GM13976 (cell line): ENCODE data around the gene IFITM1.
"Not testable (repeated sequence)": the region's sequence is repeated elsewhere in the genome, so short reads cannot be mapped to it uniquely, and the experiment has no call there.

Experiments
- DNase-seq: peaks from one replicate; pipeline ENCODE4 v3.0.0; 2012; ENCODE audit warnings: low spot score
- CTCF ChIP-seq: IDR thresholded peaks from 2 replicates; pipeline ENCODE4 v1.5.1; 2012; ENCODE audit warnings: borderline replicate concordance, mild to moderate bottlenecking; ENCODE audit not compliant: insufficient read depth; ENCODE audit errors: extremely low read depth, missing control alignments, control extremely low read depth
- in situ Hi-C: fragments of 300-500 bp; cut with MboI; formaldehyde crosslinking; loops from one replicate; pipeline ENCODE4 v1.12.0; 2022; ENCODE audit warnings: low sequenced_read_pairs, mixed read lengths, inconsistent platforms; ENCODE audit not compliant: unreplicated experiment

The IFITM1 gene

GRCh38 chr11:316031-316701, 2.3 kb downstream of the IFITM1 start:
- no peak for DNase-seq
- TF ChIP-seq CTCF = no peak
- in situ Hi-C loops = no loop called here

DNA sequence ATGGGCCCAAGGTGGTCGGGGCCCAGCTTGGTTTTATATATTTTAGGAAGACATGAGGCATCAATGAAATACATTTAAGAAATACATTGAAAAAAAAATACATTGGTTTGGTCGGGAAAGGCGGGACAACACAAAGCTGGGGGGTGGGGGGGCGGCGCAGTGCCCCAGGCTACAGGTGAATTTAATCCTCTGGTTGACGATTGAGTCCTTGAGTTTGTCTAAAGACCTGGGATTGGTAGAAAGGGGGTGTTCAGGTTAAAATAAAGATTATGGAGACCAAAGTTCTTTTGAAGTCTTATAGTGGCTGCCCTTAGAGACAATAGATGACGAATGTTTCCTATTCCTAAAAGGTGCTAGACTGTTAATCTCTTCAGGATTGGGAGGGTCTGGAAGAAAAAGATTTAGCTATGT, 3.1 kb downstream of the IFITM1 start:
- no peak for TF ChIP-seq CTCF
- no peak for DNase-seq
- in situ Hi-C loops = no loop called here

DNA sequence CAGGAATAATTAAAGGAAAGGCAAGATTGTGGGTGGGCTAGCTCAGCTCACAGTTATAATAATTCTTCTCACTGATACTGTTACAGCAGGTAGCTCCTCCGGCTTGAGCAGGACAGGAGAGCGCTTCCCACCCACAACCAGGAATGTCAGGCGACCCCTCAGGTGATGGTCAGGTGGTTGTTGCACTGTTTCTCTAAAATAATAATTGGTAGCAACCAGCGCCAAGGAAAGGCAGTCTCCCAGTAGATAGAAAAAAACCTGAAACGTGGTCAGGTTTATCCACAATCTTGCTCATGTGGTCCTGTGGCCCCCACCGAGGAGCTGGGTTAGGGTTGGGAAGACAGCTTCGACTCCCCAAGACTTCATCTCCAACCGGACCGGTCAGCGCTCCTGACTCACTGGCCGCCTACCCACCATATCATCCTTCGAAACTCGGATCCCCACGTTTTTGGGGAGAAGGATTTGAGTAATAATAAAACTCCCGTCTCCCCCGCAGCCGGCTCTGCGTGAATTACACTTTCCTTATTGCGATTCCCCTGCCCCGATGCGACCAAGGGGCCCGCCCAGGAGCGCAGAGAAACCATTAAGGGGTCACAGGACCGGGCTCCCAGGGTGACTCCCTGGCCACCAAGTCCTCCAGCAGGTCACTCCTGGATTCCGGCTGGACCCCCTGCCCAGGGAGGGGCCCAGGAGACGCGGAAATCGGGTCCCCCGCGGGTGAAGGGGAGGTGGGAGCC, 4.0 kb downstream of the IFITM1 start:
- in situ Hi-C loops, DNase-seq: not testable (repeated sequence)

DNA sequence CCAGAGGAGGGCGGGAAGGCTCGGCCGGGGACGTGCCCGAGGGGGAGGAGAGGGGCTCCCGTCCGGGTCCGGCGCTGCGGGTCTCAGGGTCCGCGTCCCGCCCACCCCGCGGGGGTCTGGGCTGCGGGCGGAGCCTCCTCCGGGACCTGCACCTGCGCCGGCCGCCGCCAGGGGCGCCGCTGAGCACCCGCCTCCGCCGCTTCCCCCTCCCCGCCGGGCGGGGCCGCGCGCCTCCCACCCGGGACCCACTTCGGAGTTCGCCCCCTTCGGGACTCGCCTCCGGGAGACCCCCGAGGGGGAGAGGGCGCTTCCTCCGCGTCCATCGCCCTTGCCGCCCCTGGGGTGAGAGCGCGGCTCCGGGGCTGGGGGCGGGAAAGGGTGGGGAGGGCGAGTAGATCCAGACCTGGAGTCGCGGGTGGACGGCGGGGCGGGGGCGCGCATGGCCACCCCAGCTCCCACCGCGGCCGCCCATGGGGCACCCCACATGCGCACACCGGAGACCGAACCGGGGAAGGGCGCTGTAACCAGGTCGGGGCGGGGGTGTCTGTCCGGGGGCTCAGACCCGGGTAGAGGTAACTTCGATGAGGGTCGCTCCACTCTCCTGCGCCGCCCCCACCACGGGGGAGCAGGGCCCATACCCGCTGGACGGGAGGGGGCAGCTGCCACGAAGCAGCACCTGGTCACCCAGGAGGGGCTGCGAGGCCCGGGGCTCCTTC, 4.7 kb downstream of the IFITM1 start:
- in situ Hi-C loops, DNase-seq: not testable (repeated sequence)

GRCh38 chr11:319121-319887, 5.5 kb downstream of the IFITM1 start:
- DNase-seq, in situ Hi-C loops: not testable (repeated sequence)

- in situ Hi-C loops, DNase-seq: not testable (repeated sequence)
These were observed 6.0 kb downstream of the IFITM1 start for GRCh38 chr11:319888-320273.

- in situ Hi-C loops = no loop called here
- no peak for DNase-seq
- TF ChIP-seq CTCF = no peak
These were observed 10.3 kb downstream of the IFITM1 start for GRCh38 chr11:324156-324555.

GRCh38 chr11:324593-325517, 11.0 kb downstream of the IFITM1 start:
- DNase-seq, in situ Hi-C loops: not testable (repeated sequence)
